T1000 (cell line): ENCODE data around the gene GPM6B.

Experiments used
- DNase-seq: peaks from one replicate; lab custom pipeline; 2025; ENCODE audit warnings: mixed read lengths; lab: John Stamatoyannopoulos, UW

Gene GPM6B, protein sequence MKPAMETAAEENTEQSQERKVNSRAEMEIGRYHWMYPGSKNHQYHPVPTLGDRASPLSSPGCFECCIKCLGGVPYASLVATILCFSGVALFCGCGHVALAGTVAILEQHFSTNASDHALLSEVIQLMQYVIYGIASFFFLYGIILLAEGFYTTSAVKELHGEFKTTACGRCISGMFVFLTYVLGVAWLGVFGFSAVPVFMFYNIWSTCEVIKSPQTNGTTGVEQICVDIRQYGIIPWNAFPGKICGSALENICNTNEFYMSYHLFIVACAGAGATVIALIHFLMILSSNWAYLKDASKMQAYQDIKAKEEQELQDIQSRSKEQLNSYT

GRCh38 chrX:13816643-13817627 lies at the start of gene GPM6B:
Gene GPM6B, minus strand, starts transcription at chrX:13817093. Its CDS starts 189 bp downstream, at chrX:13816904.
- no peak for DNase-seq

GRCh38 chrX:13864264-13864663 lies 47.4 kb upstream of the GPM6B start:
- no peak for DNase-seq

DNA sequence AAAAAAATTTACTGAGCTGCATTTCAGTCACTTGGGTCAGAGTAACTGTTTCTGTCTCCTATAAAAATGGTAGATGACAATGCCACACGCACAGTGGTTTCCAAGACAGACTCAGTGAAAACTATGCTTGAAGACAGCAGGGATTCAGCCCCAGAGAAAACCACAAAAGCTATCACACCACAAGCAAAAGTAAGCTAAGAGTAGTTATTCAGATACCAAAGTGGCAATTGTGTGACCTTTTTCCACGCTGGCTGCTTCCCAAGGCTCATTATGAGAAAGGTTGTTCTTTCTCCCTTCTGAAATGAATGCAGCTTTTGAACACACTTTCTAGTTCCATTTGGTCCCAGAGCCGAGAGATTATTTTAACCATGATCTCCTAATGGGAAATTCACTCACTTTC lies 46.4 kb upstream of the GPM6B start:
- DNase-seq = no peak

DNA sequence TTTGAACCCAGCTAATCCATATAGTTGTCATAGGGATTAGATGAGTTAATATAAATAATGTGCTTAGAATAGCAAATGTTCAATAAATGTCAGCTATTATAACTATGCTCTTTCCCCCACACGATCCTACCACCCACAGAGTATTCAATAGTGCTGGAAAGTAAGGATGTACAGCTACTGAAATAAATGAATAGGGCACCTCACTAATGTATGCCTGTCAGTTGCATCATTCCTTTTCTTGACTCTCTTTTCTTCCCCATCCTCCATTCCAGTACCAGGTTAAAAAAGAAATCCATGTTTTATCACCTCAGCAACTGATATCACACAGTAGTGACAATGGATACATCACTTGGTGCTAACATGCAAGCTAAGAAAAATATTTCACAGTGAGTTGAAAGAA lies 42.8 kb upstream of the GPM6B start:
- no peak for DNase-seq

- DNase-seq = no peak
These were observed 40.9 kb upstream of the GPM6B start for GRCh38 chrX:13857804-13858203.

- DNase-seq = no peak
These were observed 39.0 kb upstream of the GPM6B start for GRCh38 chrX:13855689-13856450.

DNA sequence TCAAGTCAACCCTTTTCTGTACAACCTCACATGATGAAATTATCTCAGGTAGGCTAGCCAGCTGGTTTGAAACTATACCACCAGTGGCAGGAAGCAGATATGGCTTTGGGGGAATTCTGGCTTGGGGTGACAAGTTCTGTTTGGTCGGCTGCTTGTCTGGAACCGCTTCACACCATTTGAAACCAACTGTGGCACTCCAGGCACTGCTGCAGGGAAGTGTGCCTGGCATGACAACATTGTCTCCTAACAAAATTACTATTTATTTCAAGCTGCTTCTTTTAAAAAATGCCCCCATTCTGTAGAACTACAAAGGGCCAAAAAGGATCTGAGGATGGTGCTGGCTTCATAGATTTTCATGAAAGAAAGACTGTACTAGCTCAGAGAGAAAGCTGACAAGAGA lies 37.1 kb upstream of the GPM6B start:
- DNase-seq = no peak

- DNase-seq = no peak
These were observed 35.3 kb upstream of the GPM6B start for GRCh38 chrX:13852001-13852695.

DNA sequence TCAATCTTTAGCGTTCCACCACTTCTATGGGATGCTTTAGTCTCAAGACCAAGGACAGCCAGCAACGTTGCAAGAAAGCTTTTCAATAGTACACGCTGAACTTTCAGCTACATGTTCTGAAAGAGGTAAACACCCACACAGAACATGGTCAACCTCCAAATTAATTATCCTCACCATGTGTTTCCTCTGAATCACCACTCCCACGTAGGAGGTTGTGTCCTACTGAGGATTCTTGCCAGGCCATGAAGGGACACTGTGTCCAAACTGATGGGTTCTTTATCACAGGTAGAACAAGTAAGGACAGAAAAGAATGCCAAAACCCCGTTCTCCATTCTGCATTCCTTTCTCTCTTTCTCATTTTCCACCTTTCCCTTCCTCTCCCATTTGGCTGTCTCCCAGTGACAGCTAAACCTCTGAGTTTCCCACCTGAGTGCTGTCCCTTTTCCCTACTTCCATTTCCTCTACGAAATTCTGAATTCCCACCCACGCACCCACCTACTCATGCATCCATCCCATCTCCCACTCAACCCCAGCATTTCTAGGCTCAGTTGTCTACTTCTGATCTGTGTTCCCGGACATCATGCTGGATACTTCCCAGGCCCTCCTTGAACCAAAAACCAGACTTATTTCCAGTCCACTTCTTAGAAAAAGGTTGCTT lies 29.0 kb upstream of the GPM6B start:
- DNase-seq = no peak

DNA sequence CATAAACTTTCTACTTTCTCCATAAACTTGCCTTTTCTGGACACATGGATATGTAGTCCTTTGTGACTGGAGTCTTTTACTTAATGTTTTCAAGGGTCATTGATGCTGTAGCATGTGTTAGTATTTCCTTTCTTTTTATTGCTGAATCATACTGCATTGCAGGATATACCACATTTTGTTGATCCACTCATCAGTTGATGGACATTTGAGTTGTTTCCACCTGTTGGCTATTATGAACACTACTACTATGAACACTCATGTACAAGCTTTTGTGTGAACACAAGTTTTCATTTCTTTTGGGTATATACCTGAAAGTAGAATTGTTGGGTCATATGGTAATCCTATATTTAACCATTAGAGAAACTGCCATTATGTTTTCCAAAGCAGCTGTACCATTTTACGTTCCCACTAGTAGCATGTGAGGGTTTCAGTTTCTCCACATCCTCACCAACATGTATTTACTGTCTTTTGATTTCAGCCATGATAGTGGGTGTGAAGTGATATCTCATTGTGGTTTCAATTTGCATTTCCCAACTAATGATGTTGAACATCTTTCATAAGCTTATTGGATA lies 26.3 kb upstream of the GPM6B start:
- DNase-seq = no peak

- DNase-seq = no peak
These were observed 23.2 kb upstream of the GPM6B start for GRCh38 chrX:13840121-13840520.

GRCh38 chrX:13837290-13837745 lies 20.4 kb upstream of the GPM6B start:
- peak; percentile 0 for DNase-seq

- DNase-seq = no peak
These were observed 19.7 kb upstream of the GPM6B start for GRCh38 chrX:13836575-13836974.

DNA sequence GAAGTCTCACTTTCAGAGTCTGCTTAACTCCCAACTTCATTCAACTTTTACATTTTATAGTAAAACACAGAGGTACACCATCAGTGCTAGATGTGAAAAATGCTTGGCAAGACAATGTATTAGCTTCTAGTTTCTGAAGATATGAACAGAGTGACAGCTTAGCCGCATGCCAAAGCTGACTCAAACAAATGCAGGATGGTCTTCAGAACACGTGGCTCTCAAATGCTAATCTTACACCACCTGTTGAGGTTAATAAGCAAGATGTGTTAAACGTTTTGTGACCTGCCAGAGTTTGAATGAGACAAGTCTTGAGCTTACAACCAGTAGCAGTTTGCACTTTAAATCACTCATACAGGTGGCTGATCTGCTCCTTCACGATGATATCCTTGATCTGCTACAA lies 18.9 kb upstream of the GPM6B start:
- no peak for DNase-seq

DNA sequence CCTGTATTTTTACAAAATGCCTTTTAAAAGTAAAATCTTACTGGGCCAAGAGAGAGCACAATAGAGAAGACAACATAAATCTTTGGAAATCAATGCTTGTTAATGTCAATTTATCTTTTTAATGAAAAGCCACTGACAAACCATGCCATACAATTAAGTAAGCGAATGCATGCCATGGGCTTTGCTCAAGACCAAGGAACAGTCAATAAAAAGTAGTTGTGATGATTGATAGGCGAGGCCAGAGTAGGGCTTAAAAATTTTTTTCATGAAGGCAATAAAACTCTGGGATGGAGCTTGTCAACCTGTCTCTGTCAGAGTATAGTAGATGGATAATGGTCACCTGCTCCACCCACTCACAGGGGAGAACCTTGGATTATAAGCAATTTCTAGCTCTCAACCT lies 17.5 kb upstream of the GPM6B start:
- DNase-seq = no peak

GRCh38 chrX:13829983-13830382 lies 13.1 kb upstream of the GPM6B start:
- no peak for DNase-seq

GRCh38 chrX:13828392-13828791 lies 11.5 kb upstream of the GPM6B start:
- no peak for DNase-seq

GRCh38 chrX:13827298-13828090 lies 10.6 kb upstream of the GPM6B start:
- DNase-seq = no peak

- DNase-seq = no peak
These were observed 9.9 kb upstream of the GPM6B start for GRCh38 chrX:13826770-13827169.
